Measurements from ENCODE around the gene PTGFR.

DNA sequence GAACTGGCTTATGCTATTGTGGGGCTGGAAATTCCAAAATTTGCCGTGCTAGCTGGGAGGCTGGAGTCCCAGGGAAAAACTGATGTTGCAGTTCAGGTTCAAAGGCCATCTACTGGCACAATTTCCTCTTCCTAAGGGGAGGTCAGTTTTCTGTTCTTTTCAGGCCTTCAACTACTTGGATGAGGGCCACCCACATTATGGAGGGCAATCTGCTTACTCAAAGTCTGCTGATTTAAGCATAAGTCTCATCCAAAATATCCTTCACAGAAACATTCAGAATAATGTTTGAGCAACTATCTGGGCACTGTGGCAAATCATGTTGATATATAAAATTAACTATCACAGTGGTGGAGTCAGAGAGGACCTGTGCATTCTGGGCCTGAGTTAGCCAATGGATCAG, 21.2 kb upstream of the PTGFR start:
- TF ChIP-seq EZH2phosphoT487 (IDR thresholded peaks at IDR 0.05; ENCODE audit: insufficient read depth, low read depth) (no peak), EZH2 (IDR thresholded peaks at IDR 0.05; ENCODE audit: insufficient read depth, poor library complexity, severe bottlenecking) (no peak)
